ENCODE data around the gene PARD3B.

- TF ChIP-seq ZFX (IDR thresholded peaks at IDR 0.05) (no peak), YY1 (IDR thresholded peaks at IDR 0.05; ENCODE audit: extremely low read depth, insufficient replicate concordance, low read depth, low read length) (no peak), CTCF (IDR thresholded peaks at IDR 0.05 in 2 of 3, conservative IDR thresholded peaks at IDR 0.05 in 1 of 3; ENCODE audit: borderline replicate concordance in 1 of 3, insufficient read depth in 1 of 3, low read depth in 2 of 3, low read length in 2 of 3) (no peak), REST (IDR thresholded peaks at IDR 0.05; ENCODE audit: low read depth) (no peak), EGR1 (IDR thresholded peaks at IDR 0.05; ENCODE audit: low read depth) (no peak), RAD21 (IDR thresholded peaks at IDR 0.05; ENCODE audit: low read depth) (no peak)
Measured at GRCh38 chr2:204583773-204584172, 38.5 kb downstream of the PARD3B start.
